ENCODE measurements around the gene FAM210B. TPM values are rescaled to one million over a fixed set of nuclear protein-coding genes. Genes with fewer than 3 reads are reported as not detected.

Gene FAM210B
- total and polyA plus RNA-seq, 2 of the 8 experiments (the other 6 are each of a cell fraction or from before 2014, with no cell fraction given): 9.4 to 15.0 TPM

DNA sequence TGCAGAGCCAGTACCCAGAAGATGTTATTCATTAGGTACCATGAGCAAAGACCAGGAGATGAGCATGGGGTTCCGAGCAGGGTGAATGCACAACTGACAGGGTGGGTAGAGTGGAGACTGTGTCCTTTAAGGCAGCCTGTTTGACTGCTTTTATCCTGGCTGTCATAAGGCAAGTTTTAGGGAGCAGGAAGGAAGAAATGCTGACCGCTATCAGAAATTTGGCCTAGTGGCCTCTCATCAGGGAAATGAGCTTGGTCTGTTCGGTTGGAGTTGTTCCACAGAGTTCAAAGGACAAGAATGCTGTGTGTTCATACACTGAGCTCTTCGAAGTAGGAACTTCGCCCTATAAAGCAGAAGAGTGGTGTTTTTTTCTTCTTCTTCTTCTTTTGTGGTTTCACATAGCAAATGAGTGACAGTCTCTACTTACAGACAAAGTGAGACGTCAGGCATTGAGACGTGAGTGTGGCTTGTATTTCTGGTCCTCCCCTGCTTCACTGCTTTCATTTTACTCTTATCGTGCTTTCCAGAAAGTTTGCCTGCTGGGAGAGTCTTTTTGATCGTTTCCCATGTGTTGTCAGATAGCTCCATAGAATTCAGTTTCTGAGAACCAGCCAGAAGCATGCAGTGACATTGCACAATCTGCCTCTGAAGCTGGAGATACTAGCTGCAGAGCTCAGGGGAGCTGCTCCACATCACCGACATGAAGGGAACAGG is 53.1 kb downstream of the FAM210B start, which contains the start of gene CASS4:
Gene CASS4, plus strand, starts transcription at position 502 of the 714 bp plus-strand sequence. Its CDS starts 199 bp downstream, at position 701.
- Histone ChIP-seq H2BK15ac (ENCODE audit: low read length) (no peak within 1 kb of the TSS), H3K4me1 (replicated peaks in 1 of 4; ENCODE audit: control insufficient read depth in 3 of 4, insufficient read depth in 4 of 4, low read length in 3 of 4) (no peaks in the 10 kb centered on the region), H3K9ac (replicated peaks in 1 of 4; ENCODE audit: extremely low read depth in 1 of 4, low read depth in 3 of 4, low read length in 3 of 4) (no peak within 1 kb of the TSS), H3K23ac (ENCODE audit: insufficient read length) (no peak within 1 kb of the TSS), H3K79me2 (ENCODE audit: control insufficient read depth in 1 of 2, insufficient read depth in 2 of 2, low read length in 2 of 2) (no peaks in the 10 kb centered on the region), H3K23me2 (ENCODE audit: low read depth, low read length) (no peaks in the 10 kb centered on the region), H4K20me1 (replicated peaks in 1 of 2; ENCODE audit: control insufficient read depth in 1 of 2, insufficient read depth in 2 of 2, low read length in 2 of 2) (peaks cover 2 to 4% of the 10 kb centered on the region in 2 experiments), H2BK120ac (replicated peaks; ENCODE audit: low read depth, low read length) (no peak within 1 kb of the TSS), H3K4me3 (ENCODE audit: extremely low read depth in 1 of 4, insufficient read depth in 2 of 4, low read depth in 3 of 4, low read length in 4 of 4) (no peak within 1 kb of the TSS), H2BK12ac (ENCODE audit: low read depth, low read length) (no peak within 1 kb of the TSS), H3K9me3 (ENCODE audit: insufficient read depth in 2 of 2, low read depth in 1 of 2, low read length in 1 of 2) (no peaks in the 10 kb centered on the region), H3K27me3 (replicated peaks in 1 of 4; ENCODE audit: control insufficient read depth in 3 of 4, extremely low read depth in 1 of 4, insufficient read depth in 3 of 4, low read length in 3 of 4) (no peaks in the 10 kb centered on the region), H3K79me1 (ENCODE audit: low read depth, low read length) (no peaks in the 10 kb centered on the region), H3K4me2 (ENCODE audit: insufficient read depth in 1 of 2, low read depth in 2 of 2, low read length in 2 of 2) (no peak within 1 kb of the TSS), H2AFZ (ENCODE audit: low read length) (no peak within 1 kb of the TSS), H4K8ac (ENCODE audit: extremely low read depth, insufficient read depth, low read length) (no peak within 1 kb of the TSS), H3K14ac (ENCODE audit: insufficient read length) (no peak within 1 kb of the TSS), H4K5ac (ENCODE audit: insufficient read length, low read depth, low read length) (no peak within 1 kb of the TSS), H4K91ac (replicated peaks; ENCODE audit: insufficient read length, low read length) (no peak within 1 kb of the TSS), H2BK5ac (ENCODE audit: low read depth, low read length) (no peak within 1 kb of the TSS), H2BK20ac (ENCODE audit: low read length) (no peak within 1 kb of the TSS), H3K27ac (ENCODE audit: low read depth, low read length) (no peak within 1 kb of the TSS), H3K18ac (ENCODE audit: extremely low read depth, low read length) (no peak within 1 kb of the TSS), H3K4ac (replicated peaks; ENCODE audit: insufficient read length, low read depth, low read length) (no peak within 1 kb of the TSS), H3K36me3 (ENCODE audit: control insufficient read depth in 2 of 4, insufficient read depth in 4 of 4, low read length in 3 of 4) (peaks cover 0 to 15% (median 8%) of the 10 kb centered on the region in 4 experiments; a peak in 6 of 8 replicates), H2AK5ac (ENCODE audit: low read depth, low read length) (no peak within 1 kb of the TSS), H3K56ac (replicated peaks; ENCODE audit: insufficient read length, low read depth, low read length) (no peak within 1 kb of the TSS)
- 93% methylated on average over 10 of the region's 10 CpGs; no CpG with 5 or more reads in 1 of the 2 experiments for WGBS, 2 experiments (ENCODE audit: extremely low coverage in 1 of 2, insufficient coverage in 1 of 2, insufficient read length in 1 of 2, insufficient replicate concordance in 2 of 2, low coverage in 1 of 2, low lambda C conversion rate in 2 of 2, missing lambda C conversion rate in 1 of 2)
- no peak for DNase-seq (ENCODE audit: low read depth in 1 of 2, low spot score in 2 of 2)
- ChIA-PET POLR2A (ENCODE audit: partially characterized antibody) (interaction anchor here (0.5 to 1.1 kb wide), 2 partner anchors 18 to 77 kb away, joined by 3 read pairs; no protein-coding TSS in a partner anchor), CTCF (ENCODE audit: partially characterized antibody) (interaction anchor here (0.7 to 1.5 kb wide), 3 partner anchors 11 to 94 kb away, joined by 3 to 4 read pairs (median 3); no protein-coding TSS in a partner anchor)
- FAIRE-seq: no peak
- TF ChIP-seq RFX5 (IDR thresholded peaks at IDR 0.05; ENCODE audit: borderline replicate concordance, low read depth, low read length) (no peak), BRCA1 (IDR thresholded peaks at IDR 0.05; ENCODE audit: low read depth, low read length) (no peak)

All from H1 (cell line).